ENCODE data around the gene OR2Z1.
"Not testable (repeated sequence)": the region's sequence is repeated elsewhere in the genome, so short reads cannot be mapped to it uniquely, and the experiment has no call there.

The OR2Z1 gene

GRCh38 chr19:8702350-8702749 lies 19.1 kb upstream of the OR2Z1 start:
- no peak for DNase-seq (ENCODE audit: low read depth, low spot score)

GRCh38 chr19:8703223-8703622 lies 18.2 kb upstream of the OR2Z1 start:
- DNase-seq (ENCODE audit: low read depth, low spot score), result no peak

DNA sequence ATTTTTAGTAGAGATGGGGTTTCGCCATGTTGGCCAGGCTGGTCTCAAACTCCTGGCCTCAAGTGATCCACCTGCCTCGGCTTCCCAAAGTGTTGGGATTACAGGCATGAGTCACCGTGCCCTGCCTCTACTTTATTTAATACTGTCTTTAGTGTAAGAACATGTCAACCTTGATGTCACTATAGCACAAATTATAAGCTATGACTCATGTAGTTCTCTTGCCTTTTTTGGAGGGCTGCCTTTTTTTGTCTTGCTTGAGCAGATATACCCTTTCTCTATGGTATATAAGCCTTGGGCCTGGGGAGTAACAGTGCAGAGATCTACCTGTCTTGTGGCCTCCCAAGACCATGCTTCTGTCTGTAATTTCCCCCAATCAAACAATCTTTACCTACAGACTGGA lies 16.1 kb upstream of the OR2Z1 start:
- DNase-seq (ENCODE audit: low read depth, low spot score), result not testable (repeated sequence)

DNA sequence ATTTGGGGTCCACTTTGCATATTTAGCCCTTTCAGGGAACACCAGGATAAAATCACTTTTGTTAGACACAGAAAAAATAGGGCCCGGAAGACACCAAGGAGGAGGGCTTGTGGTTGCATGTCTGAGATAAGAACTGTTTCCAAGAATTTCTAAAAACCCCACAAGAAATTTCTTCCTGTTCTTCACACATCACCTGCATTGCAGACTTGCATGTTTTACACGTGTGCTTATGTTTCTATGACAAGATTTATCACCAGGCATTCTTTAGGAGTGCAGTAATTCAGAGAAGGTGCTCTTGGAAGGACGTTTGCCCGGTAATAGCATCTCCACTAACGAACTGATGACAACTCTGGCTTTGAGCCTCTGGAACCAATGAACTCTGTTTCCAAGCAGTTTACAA lies 15.7 kb upstream of the OR2Z1 start:
- no peak for DNase-seq (ENCODE audit: low read depth, low spot score)

GRCh38 chr19:8710337-8710736 lies 11.1 kb upstream of the OR2Z1 start:
- not testable (repeated sequence) for DNase-seq (ENCODE audit: low read depth, low spot score)

GRCh38 chr19:8722032-8722431 lies 598 bp downstream of the OR2Z1 start:
- DNase-seq (ENCODE audit: low read depth, low spot score), result no peak

DNA sequence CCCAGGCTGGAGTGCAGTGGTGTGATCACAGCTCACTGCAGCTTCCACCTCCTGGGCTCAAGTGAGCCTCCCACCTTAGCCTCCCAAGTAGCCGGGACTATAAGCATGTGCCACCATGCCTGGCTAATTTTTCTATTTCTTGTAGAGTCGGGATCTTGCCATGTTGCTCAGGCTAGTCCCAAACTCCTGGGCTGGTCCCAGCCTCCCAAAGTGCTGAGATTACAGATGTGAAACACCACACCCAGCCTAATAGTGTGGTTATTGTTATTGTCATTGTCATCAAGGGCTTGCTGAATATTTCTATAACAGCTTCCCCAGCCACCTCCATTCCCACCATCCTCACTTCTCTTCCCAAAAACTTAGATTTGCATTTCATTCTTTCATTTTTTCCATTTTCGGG lies 2.8 kb downstream of the OR2Z1 start:
- no peak for DNase-seq (ENCODE audit: low read depth, low spot score)

- peak; percentile 37 for DNase-seq (ENCODE audit: low read depth, low spot score)
Observed at GRCh38 chr19:8731428-8732169, 10.2 kb downstream of the OR2Z1 start.

GRCh38 chr19:8738377-8738776 lies 16.9 kb downstream of the OR2Z1 start:
- DNase-seq (ENCODE audit: low read depth, low spot score), result no peak

DNA sequence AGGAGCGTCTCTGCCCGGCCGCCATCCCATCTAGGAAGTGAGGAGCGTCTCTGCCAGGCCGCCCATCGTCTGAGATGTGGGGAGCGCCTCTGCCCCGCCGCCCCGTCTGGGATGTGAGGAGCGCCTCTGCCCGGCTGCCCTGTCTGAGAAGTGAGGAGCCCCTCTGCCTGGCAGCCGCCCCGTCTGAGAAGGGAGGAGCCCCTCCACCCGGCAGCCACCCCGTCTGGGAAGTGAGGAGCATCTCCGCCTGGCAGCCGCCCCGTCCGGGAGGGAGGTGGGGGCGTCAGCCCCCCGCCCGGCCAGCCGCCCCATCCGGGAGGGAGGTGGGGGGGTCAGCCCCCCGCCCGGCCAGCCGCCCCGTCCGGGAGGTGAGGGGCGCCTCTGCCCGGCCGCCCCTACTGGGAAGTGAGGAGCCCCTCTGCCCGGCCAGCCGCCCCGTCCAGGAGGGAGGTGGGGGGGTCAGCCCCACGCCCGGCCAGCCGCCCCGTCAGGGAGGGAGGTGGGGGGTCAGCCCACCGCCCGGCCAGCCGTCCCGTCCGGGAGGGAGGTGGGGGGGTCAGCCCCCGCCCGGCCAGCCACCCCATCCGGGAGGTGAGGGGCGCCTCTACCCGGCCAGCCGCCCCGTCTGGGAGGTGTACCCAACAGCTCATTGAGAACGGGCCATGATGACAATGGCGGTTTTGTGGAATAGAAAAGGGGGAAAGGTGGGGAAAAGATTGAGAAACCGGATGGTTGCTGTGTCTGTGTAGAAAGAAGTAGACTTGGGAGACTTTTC lies 18.0 kb downstream of the OR2Z1 start:
- not testable (repeated sequence) for DNase-seq (ENCODE audit: low read depth, low spot score)

GRCh38 chr19:8767257-8767656 lies 45.8 kb downstream of the OR2Z1 start:
- DNase-seq (ENCODE audit: low read depth, low spot score), result not testable (repeated sequence)

GRCh38 chr19:8769265-8769664 lies 47.8 kb downstream of the OR2Z1 start:
- DNase-seq (ENCODE audit: low read depth, low spot score), result not testable (repeated sequence)

- not testable (repeated sequence) for DNase-seq (ENCODE audit: low read depth, low spot score)
Observed at GRCh38 chr19:8773587-8773986, 52.2 kb downstream of the OR2Z1 start.

All from ELF-1 (cell line).